CD4-positive, alpha-beta memory T cell (primary cell): ENCODE results near the gene EHD4. TPM values are rescaled to one million over a fixed set of nuclear protein-coding genes. Genes with fewer than 3 reads are reported as not detected.
A peak's percentile ranks its signal among the peaks of the same experiment; 100 is the strongest.

Source experiments
- CTCF ChIA-PET: fragments of 350-600 bp; sonication (Branson Sonifier 250); formaldehyde crosslinking; loops from one replicate; lab custom pipeline; 2021; ENCODE audit warnings: inconsistent platforms; ENCODE audit not compliant: partially characterized antibody; lab: Charles Lee
- POLR2A ChIA-PET: fragments of 350-600 bp; sonication (Branson Sonifier 250); formaldehyde crosslinking; loops from one replicate; lab custom pipeline; 2021; ENCODE audit not compliant: partially characterized antibody; lab: Charles Lee
- DNase-seq, 5 donors: peaks; one replicate each; pipeline versions ENCODE4 v3.0.0 to v3.0.0-alpha.2; 2020 to 2022; ENCODE audit warnings: mixed read lengths in 1 of 5
- H3K27ac ChIP-seq: one replicate; pipeline ENCODE4 v1.7.0; 2013; ENCODE audit warnings: low read depth, low read length
- H3K27me3 ChIP-seq: 2 replicates; pipeline ENCODE4 v1.7.0; 2013; ENCODE audit warnings: mild to moderate bottlenecking, low read length, moderate library complexity; ENCODE audit not compliant: insufficient read depth
- H3K36me3 ChIP-seq: 2 replicates; pipeline ENCODE4 v1.7.0; 2013; ENCODE audit warnings: mild to moderate bottlenecking, low read length, moderate library complexity; ENCODE audit not compliant: insufficient read depth
- H3K4me1 ChIP-seq: 2 replicates; pipeline ENCODE4 v1.7.0; 2013; ENCODE audit warnings: mild to moderate bottlenecking, low read length, moderate library complexity; ENCODE audit not compliant: insufficient read depth
- H3K4me3 ChIP-seq, 2 donors: one replicate each; pipeline ENCODE4 v1.7.0; 2013; ENCODE audit warnings: low read length in 2 of 2, mild to moderate bottlenecking in 1 of 2
- H3K9me3 ChIP-seq, 2 donors: one replicate each; pipeline ENCODE4 v1.7.0; 2013; ENCODE audit warnings: low read length in 2 of 2, control low read depth in 1 of 2; ENCODE audit not compliant: control insufficient read depth in 1 of 2
- H3K27ac Mint-ChIP-seq, 7 donors: one replicate each; pipeline ENCODE4 v1.8.0; 2020 to 2021; ENCODE audit warnings: mixed read lengths in 7 of 7, mild to moderate bottlenecking in 6 of 7, inconsistent platforms in 3 of 7, moderate library complexity in 3 of 7
- H3K27me3 Mint-ChIP-seq, 2 donors: one replicate each; pipeline ENCODE4 v1.8.0; 2020 to 2021; ENCODE audit warnings: mixed read lengths in 2 of 2
- H3K36me3 Mint-ChIP-seq, 2 donors: one replicate each; pipeline ENCODE4 v1.8.0; 2020 to 2021; ENCODE audit warnings: mixed read lengths in 2 of 2, inconsistent platforms in 1 of 2, mild to moderate bottlenecking in 1 of 2
- H3K4me1 Mint-ChIP-seq, 4 donors: one replicate each; pipeline ENCODE4 v1.8.0; 2020 to 2021; ENCODE audit warnings: mixed read lengths in 4 of 4, mild to moderate bottlenecking in 1 of 4
- H3K4me3 Mint-ChIP-seq, 8 donors: one replicate each; pipeline ENCODE4 v1.8.0; 2020 to 2021; ENCODE audit warnings: mixed read lengths in 8 of 8, mild to moderate bottlenecking in 7 of 8, moderate library complexity in 6 of 8, inconsistent platforms in 3 of 8
- H3K9me3 Mint-ChIP-seq, 8 donors: one replicate each; pipeline ENCODE4 v1.8.0; 2020 to 2021; ENCODE audit warnings: mixed read lengths in 8 of 8, mild to moderate bottlenecking in 5 of 8, inconsistent platforms in 3 of 8, moderate library complexity in 1 of 8
- intact Hi-C: fragments of 100-400 bp; cut with micrococcal nuclease; formaldehyde crosslinking; loops from one replicate; pipeline ENCODE4 v1.15.1; 2023
- polyA plus RNA-seq, 2 donors: library from polyadenylated mRNA; unstranded; fragments of 300-500 nt; fragmentation: Illumina TruSeq; gene quantifications; one replicate each; pipeline ENCODE4 v1.2.3, GENCODE V29; 2021
- total RNA-seq, 2 experiments: library from RNA; stranded (reverse); gene quantifications; one replicate each; pipeline ENCODE4 v1.2.3, GENCODE V29; 2021

Gene EHD4
- total and polyA plus RNA-seq, 4 experiments from 2014 or later = 13.9 to 16.4 (median 15.4) TPM

DNA sequence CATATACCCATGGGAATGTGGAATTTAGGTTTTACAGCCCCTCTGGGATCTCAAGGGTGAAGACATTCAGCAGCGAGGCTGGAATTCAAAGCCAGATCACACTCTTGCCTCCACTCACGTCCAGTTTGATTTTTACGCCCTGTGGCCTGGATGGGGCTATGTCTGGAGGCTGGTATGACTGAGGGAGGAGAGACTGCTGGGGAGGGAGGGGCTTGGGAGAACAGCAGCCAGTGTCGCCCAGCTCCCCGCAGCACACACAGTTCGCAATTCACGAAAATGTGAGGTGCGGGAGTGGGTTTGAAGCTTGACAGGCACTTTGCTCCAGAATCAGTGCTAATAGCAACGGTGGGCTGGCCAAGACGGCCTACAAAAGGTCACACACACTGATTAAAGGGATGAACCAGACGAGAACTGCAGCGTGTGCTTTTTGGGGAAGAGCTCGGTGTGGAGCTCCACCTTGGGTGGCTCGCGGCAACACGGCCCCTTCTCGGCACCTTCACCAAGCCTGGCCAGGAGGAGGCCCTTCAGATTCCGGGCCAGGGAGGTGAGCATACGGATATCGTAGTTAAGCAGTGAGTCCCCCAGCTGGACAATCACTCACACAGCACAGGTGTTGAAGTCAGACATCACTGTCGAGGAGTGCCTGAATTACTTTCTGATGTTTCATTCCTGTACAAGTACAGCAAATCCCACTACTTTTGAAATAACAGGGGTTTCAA, 16.4 kb downstream of the EHD4 start:
- Mint-ChIP-seq H3K4me3 (no peak overlapping the region), H3K27me3 (no peaks in the 10 kb centered on the region), H3K4me1 (peaks cover 6 to 25% (median 18%) of the 10 kb centered on the region in 4 donors), H3K36me3 (peaks cover 10 to 50% of the 10 kb centered on the region in 2 donors), H3K9me3 (no peaks in the 10 kb centered on the region), H3K27ac (peak overlapping the region in 2 of 7 donors; percentile 74 to 75)
- Histone ChIP-seq H3K27me3 (no peaks in the 10 kb centered on the region), H3K36me3 (peaks cover 18% of the 10 kb centered on the region), H3K4me3 (no peak overlapping the region), H3K4me1 (peaks cover 14% of the 10 kb centered on the region), H3K27ac (no peak overlapping the region), H3K9me3 (no peaks in the 10 kb centered on the region)
- intact Hi-C loops = no loop called here
- DNase-seq = no peak
- CTCF ChIA-PET = interaction anchor here (2.1 kb wide), 1 partner anchor 19 kb away, joined by 6 read pairs; no protein-coding TSS in a partner anchor
- POLR2A ChIA-PET = interaction anchor here (0.9 kb wide), 1 partner anchor 19 kb away, joined by 3 read pairs; no protein-coding TSS in a partner anchor

DNA sequence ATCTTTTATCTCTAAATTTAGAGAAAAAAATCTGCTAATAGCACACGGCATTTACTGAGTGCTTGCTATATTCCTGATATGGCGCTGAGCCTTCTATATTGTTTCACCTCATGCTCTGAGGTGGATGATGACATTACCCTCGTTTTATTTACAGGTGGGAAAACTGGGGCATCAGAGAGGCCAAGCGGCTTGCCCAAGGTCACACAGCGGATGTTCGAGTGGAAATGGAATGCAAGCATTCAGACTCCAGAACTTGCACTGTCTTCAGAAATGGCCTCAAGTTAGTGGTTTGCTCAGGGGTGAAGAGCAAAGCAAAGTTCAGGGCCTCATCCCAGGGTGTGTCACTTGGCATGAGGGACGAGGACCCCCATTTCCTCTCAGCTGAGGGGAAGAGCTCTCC, 17.3 kb downstream of the EHD4 start:
- peaks cover 23% of the 10 kb centered on the region for H3K36me3 ChIP-seq
- ChIA-PET CTCF (no interaction called here), POLR2A (interaction anchor here (4.2 kb wide), 1 partner anchor 19 kb away, joined by 18 read pairs; no protein-coding TSS in a partner anchor)
- no peaks in the 10 kb centered on the region for H3K9me3 ChIP-seq
- peaks cover 17 to 58% of the 10 kb centered on the region in 2 donors for H3K36me3 Mint-ChIP-seq
- no peak overlapping the region for H3K27ac ChIP-seq
- H3K27ac Mint-ChIP-seq = peak overlapping the region in 1 of 7 donors; percentile 74
- no peak overlapping the region for H3K4me3 ChIP-seq
- no peak for DNase-seq
- H3K4me3 Mint-ChIP-seq = no peak overlapping the region
- H3K27me3 ChIP-seq = no peaks in the 10 kb centered on the region
- peaks cover 5 to 24% (median 18%) of the 10 kb centered on the region in 4 donors for H3K4me1 Mint-ChIP-seq
- peaks cover 14% of the 10 kb centered on the region for H3K4me1 ChIP-seq
- no peaks in the 10 kb centered on the region for H3K9me3 Mint-ChIP-seq
- no peaks in the 10 kb centered on the region for H3K27me3 Mint-ChIP-seq
- intact Hi-C loops = no loop called here

DNA sequence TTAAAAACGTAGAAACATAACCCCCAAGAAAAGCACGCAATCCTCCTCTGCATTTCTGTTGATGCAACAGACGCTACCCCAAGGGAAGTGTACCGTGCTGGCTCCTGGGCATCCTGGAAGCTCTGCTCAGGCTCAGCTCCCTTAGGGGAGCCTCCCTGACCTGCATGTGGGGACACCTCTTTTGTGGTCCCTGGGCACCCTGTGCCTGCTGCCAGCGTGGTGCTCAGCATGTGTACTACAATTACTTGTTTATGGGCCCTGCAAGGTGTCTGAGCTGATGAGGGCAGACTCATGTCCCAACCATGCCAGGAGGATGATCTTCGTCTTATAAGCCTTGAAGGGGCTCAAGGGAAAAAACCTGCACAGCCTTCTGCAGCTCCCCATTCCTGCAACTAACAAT, 18.3 kb downstream of the EHD4 start:
- CTCF ChIA-PET = interaction anchor here (1.0 to 1.3 kb wide), 2 partner anchors 16 to 181 kb away, joined by 4 read pairs; no protein-coding TSS in a partner anchor
- POLR2A ChIA-PET = interaction anchor here (4.2 kb wide), 1 partner anchor 18 kb away, joined by 18 read pairs; no protein-coding TSS in a partner anchor
- intact Hi-C loops = no loop called here
- Histone ChIP-seq H3K4me1 (peaks cover 14% of the 10 kb centered on the region), H3K27ac (no peak overlapping the region), H3K36me3 (peaks cover 23% of the 10 kb centered on the region), H3K27me3 (no peaks in the 10 kb centered on the region), H3K4me3 (no peak overlapping the region), H3K9me3 (no peaks in the 10 kb centered on the region)
- Mint-ChIP-seq H3K4me1 (peaks cover 5 to 24% (median 16%) of the 10 kb centered on the region in 4 donors), H3K9me3 (no peaks in the 10 kb centered on the region), H3K4me3 (no peak overlapping the region), H3K36me3 (peaks cover 17 to 61% of the 10 kb centered on the region in 2 donors), H3K27me3 (no peaks in the 10 kb centered on the region), H3K27ac (peak overlapping the region in 2 of 7 donors; percentile 32 to 66)
- no peak for DNase-seq

DNA sequence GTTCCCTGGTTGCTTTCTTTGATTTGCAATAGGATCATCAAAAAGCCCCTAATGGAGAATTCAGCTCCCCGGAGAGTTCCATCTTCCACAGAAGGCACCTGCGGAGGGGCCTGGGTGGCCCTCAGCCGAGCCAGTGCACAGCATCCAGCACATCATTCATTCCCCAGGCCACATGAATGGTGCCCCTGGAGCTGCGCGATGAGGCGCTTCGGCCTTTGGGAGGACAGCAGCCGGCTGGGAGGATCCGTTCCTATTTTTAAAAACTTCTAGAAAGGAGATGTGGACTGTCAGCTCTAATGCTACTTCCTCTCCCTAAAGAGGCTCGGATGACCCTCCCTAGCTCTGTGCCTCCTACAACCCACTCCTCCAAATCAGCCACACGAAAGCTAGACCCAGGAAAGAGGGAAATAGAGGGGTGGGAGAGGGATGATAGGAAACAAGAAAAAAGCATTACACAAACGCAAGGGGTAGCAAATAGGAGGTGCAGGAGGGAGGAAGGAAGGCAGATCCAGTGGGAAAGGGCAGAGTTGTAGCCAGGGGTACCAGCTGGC, 20.3 kb downstream of the EHD4 start:
- Histone ChIP-seq H3K4me1 (peaks cover 3% of the 10 kb centered on the region), H3K27ac (no peak overlapping the region), H3K4me3 (no peak overlapping the region), H3K9me3 (no peaks in the 10 kb centered on the region), H3K27me3 (no peaks in the 10 kb centered on the region), H3K36me3 (peaks cover 23% of the 10 kb centered on the region)
- Mint-ChIP-seq H3K27ac (peak overlapping the region in 1 of 7 donors; percentile 26), H3K4me1 (peaks cover 0 to 12% (median 3%) of the 10 kb centered on the region in 4 donors), H3K27me3 (no peaks in the 10 kb centered on the region), H3K4me3 (no peak overlapping the region), H3K9me3 (no peaks in the 10 kb centered on the region), H3K36me3 (peaks cover 17 to 52% of the 10 kb centered on the region in 2 donors)
- POLR2A ChIA-PET = interaction anchor here (1.3 to 4.2 kb wide), 2 partner anchors 10 to 16 kb away, joined by 4 to 18 read pairs; no protein-coding TSS in a partner anchor
- CTCF ChIA-PET = interaction anchor here (0.7 to 1.6 kb wide), 4 partner anchors 10 to 132 kb away, joined by 3 to 5 read pairs (median 3); no protein-coding TSS in a partner anchor
- intact Hi-C loops = no loop called here
- no peak for DNase-seq

DNA sequence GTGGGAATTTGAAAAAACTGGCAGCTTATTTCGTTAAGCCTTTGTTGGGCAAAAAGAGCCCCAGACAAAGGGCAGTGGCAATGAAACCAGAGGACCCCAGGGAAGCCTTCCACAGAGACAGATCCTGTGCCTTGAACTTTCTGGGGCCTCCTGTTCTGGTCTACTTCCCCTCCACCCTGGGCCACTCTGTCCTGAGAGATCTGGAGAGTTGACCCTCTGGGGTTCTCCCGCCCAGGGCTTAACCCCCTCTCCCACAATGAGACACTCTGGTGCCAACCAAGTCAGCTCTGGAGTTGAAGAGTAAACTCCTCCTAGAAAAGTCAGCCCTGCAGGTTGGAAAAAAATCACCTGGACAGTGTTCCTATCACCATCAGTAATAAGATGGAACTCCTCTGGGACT, 20.8 kb downstream of the EHD4 start:
- Histone ChIP-seq H3K27me3 (no peaks in the 10 kb centered on the region), H3K9me3 (no peaks in the 10 kb centered on the region), H3K4me3 (no peak overlapping the region), H3K27ac (no peak overlapping the region), H3K4me1 (no peaks in the 10 kb centered on the region), H3K36me3 (peaks cover 23% of the 10 kb centered on the region)
- no peaks in the 10 kb centered on the region for H3K9me3 Mint-ChIP-seq
- ChIA-PET CTCF (interaction anchor here (1.1 to 1.6 kb wide), 2 partner anchors 10 to 12 kb away, joined by 3 read pairs; no protein-coding TSS in a partner anchor), POLR2A (interaction anchor here (1.3 to 4.2 kb wide), 2 partner anchors 10 to 15 kb away, joined by 4 to 18 read pairs; no protein-coding TSS in a partner anchor)
- intact Hi-C loops = no loop called here
- H3K4me3 Mint-ChIP-seq = no peak overlapping the region
- peak overlapping the region in 2 of 7 donors; percentile 29 to 81 for H3K27ac Mint-ChIP-seq
- peaks cover 0 to 8% (median under 1%) of the 10 kb centered on the region in 4 donors for H3K4me1 Mint-ChIP-seq
- no peak for DNase-seq
- no peaks in the 10 kb centered on the region for H3K27me3 Mint-ChIP-seq
- H3K36me3 Mint-ChIP-seq = peaks cover 17 to 51% of the 10 kb centered on the region in 2 donors

DNA sequence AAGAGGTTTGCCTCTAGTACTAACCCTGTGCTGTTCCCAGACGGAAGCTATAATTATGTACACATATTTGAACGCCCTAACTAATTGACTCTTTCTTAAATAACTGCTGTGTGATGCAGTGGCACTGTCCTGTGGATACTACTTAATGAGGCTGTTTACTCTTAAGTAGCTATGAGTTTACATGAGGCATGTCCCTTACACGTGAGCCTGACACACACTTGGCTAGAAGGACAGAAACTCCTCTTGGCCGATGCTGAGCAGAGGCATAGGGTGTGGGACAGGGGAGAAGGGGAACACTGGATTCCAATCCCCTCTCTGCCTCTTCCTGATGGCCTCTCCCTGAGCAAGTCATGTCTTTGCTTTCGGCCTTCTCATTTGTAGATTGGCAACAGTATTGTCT, 21.9 kb downstream of the EHD4 start:
- Mint-ChIP-seq H3K4me1 (peaks cover 0 to 5% (median 0%) of the 10 kb centered on the region in 4 donors), H3K36me3 (peaks cover 17 to 48% of the 10 kb centered on the region in 2 donors), H3K4me3 (no peak overlapping the region), H3K27me3 (no peaks in the 10 kb centered on the region), H3K9me3 (no peaks in the 10 kb centered on the region), H3K27ac (peak overlapping the region in 4 of 7 donors; percentile 6 to 58 (median 52))
- H3K27ac ChIP-seq = no peak overlapping the region
- POLR2A ChIA-PET = no interaction called here
- no peaks in the 10 kb centered on the region for H3K27me3 ChIP-seq
- CTCF ChIA-PET = interaction anchor here (0.9 kb wide), 1 partner anchor 46 kb away, joined by 3 read pairs; no protein-coding TSS in a partner anchor
- no peaks in the 10 kb centered on the region for H3K9me3 ChIP-seq
- DNase-seq = no peak
- H3K36me3 ChIP-seq = peaks cover 23% of the 10 kb centered on the region
- H3K4me1 ChIP-seq = no peaks in the 10 kb centered on the region
- intact Hi-C loops = no loop called here
- H3K4me3 ChIP-seq = no peak overlapping the region

DNA sequence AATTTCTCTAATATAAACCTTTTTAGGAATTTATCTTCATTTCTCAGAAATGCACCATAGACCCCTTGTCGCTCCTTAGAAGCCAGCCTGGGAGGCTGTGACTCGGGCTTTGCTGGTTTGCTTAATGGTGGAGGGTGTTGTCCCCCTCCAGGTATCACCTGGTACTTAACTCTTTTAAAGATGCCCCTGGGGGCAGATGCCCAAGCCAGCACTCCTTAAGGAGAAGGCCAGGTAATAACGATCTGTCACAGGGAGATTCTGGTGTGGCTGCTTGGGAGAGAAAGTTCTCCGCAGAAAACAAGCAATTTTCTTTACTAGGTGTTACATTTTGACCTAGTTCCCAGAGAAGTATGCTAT, 22.3 kb downstream of the EHD4 start:
- Mint-ChIP-seq H3K4me1 (peaks cover 0 to 5% (median 0%) of the 10 kb centered on the region in 4 donors), H3K9me3 (no peaks in the 10 kb centered on the region), H3K27me3 (no peaks in the 10 kb centered on the region), H3K36me3 (peaks cover 17 to 50% of the 10 kb centered on the region in 2 donors), H3K27ac (peak overlapping the region in 2 of 7 donors; percentile 6 to 47), H3K4me3 (no peak overlapping the region)
- POLR2A ChIA-PET = no interaction called here
- intact Hi-C loops = no loop called here
- no peaks in the 10 kb centered on the region for H3K9me3 ChIP-seq
- H3K27me3 ChIP-seq = no peaks in the 10 kb centered on the region
- H3K36me3 ChIP-seq = peaks cover 23% of the 10 kb centered on the region
- no peak for DNase-seq
- no peaks in the 10 kb centered on the region for H3K4me1 ChIP-seq
- H3K27ac ChIP-seq = no peak overlapping the region
- H3K4me3 ChIP-seq = no peak overlapping the region
- CTCF ChIA-PET = interaction anchor here (0.9 kb wide), 1 partner anchor 46 kb away, joined by 3 read pairs; no protein-coding TSS in a partner anchor
